ENCODE data around the gene CFD.
"Not testable (repeated sequence)": the region's sequence is repeated elsewhere in the genome, so short reads cannot be mapped to it uniquely, and the experiment has no call there.

CFD gene

GRCh38 chr19:853014-853585, 6.4 kb upstream of the CFD start:
- DNase-seq: no peak

GRCh38 chr19:853614-854220, 5.7 kb upstream of the CFD start:
- DNase-seq: not testable (repeated sequence)

GRCh38 chr19:854549-854948, 4.9 kb upstream of the CFD start:
- DNase-seq: no peak

- DNase-seq: no peak
Measured at GRCh38 chr19:855142-855541, 4.3 kb upstream of the CFD start.

GRCh38 chr19:855566-856120, 3.8 kb upstream of the CFD start:
- no peak for DNase-seq

GRCh38 chr19:858284-858683, 1.2 kb upstream of the CFD start:
- no peak for DNase-seq

- no peak for DNase-seq
Measured at GRCh38 chr19:861141-861755, 1.8 kb downstream of the CFD start.

- peak; percentile 76 for DNase-seq
Measured at GRCh38 chr19:861756-862580, 2.5 kb downstream of the CFD start.

- peak; percentile 76 for DNase-seq
Measured at GRCh38 chr19:862581-863314, 3.3 kb downstream of the CFD start.

GRCh38 chr19:863315-863620, 3.8 kb downstream of the CFD start:
- DNase-seq: no peak

- no peak for DNase-seq
Measured at GRCh38 chr19:866769-867300, 7.4 kb downstream of the CFD start.

GRCh38 chr19:867301-867793, 7.9 kb downstream of the CFD start:
- no peak for DNase-seq

- DNase-seq: no peak
Measured at GRCh38 chr19:867855-868457, 8.5 kb downstream of the CFD start.

GRCh38 chr19:868458-869244, 9.2 kb downstream of the CFD start:
- DNase-seq: no peak

GRCh38 chr19:869245-870177, 10.0 kb downstream of the CFD start:
- no peak for DNase-seq

GRCh38 chr19:870314-870713, 10.8 kb downstream of the CFD start:
- DNase-seq: no peak

- DNase-seq: no peak
Measured at GRCh38 chr19:870963-871401, 11.5 kb downstream of the CFD start.

GRCh38 chr19:871446-872265, 12.2 kb downstream of the CFD start:
- DNase-seq: no peak
